Heart left ventricle (tissue), 16 donors: ENCODE results near the gene FGD3. TPM values are rescaled to one million over a fixed set of nuclear protein-coding genes. Genes with fewer than 3 reads are reported as not detected.

Source experiments
- ATAC-seq, 4 donors: fragments of 200-7000 bp; cut with Tn5 transposase; one replicate each; pipeline ENCODE4 v1.9.1; 2020 to 2022; ENCODE audit warnings: moderate library complexity in 4 of 4, mild to moderate bottlenecking in 3 of 4, moderate number of reproducible peaks in 1 of 4
- DNase-seq, 5 donors: peaks; one replicate each; pipeline ENCODE4 v3.0.0-alpha.2; 2020
- H3K27ac ChIP-seq, 12 donors: fragments of 200-600 bp; sonication (generic) in 4 of 12; one replicate each; pipeline versions ENCODE4 v1.5.0 to v1.8.0; 2016 to 2022; ENCODE audit warnings: mild to moderate bottlenecking in 2 of 12
- H3K27me3 ChIP-seq, 9 donors: fragments of 200-600 bp; sonication (generic) in 2 of 9; one replicate each; pipeline versions ENCODE4 v1.5.1 to v1.8.0; 2016 to 2022; ENCODE audit warnings: mild to moderate bottlenecking in 3 of 9
- H3K36me3 ChIP-seq, 9 donors: fragments of 200-600 bp; sonication (generic) in 2 of 9; one replicate each; pipeline versions ENCODE4 v1.5.0 to v1.8.0; 2018 to 2022; ENCODE audit warnings: mild to moderate bottlenecking in 2 of 9
- H3K4me1 ChIP-seq, 12 donors: fragments of 200-600 bp; sonication (generic) in 4 of 12; one replicate each; pipeline versions ENCODE4 v1.5.0 to v1.8.0; 2016 to 2022; ENCODE audit warnings: mild to moderate bottlenecking in 3 of 12
- H3K4me3 ChIP-seq, 12 donors: fragments of 200-600 bp; sonication (generic) in 4 of 12; one replicate each; pipeline versions ENCODE4 v1.5.0 to v1.8.0; 2017 to 2022; ENCODE audit warnings: mild to moderate bottlenecking in 9 of 12, moderate library complexity in 4 of 12
- H3K9me3 ChIP-seq, 12 donors: fragments of 200-600 bp; sonication (generic) in 4 of 12; one replicate each; pipeline versions ENCODE4 v1.5.0 to v1.8.0; 2016 to 2022; ENCODE audit warnings: mild to moderate bottlenecking in 1 of 12
- POLR2A ChIP-seq, 2 donors: fragments of 450-650 bp; IDR thresholded peaks; one replicate each; pipeline ENCODE4 v1.6.1; 2017; ENCODE audit warnings: antibody characterized with exemption in 2 of 2, mild to moderate bottlenecking in 2 of 2, moderate library complexity in 2 of 2
- WGBS, 4 donors: extraction: QIAGEN DNeasy Blood & Tissue Kit in 2 of 4; methylation state at CpG; one replicate each; pipeline versions ENCODE4 v1.1.5 to v1.1.7; 2013 to 2018; 5-methylcytosine and 5-hydroxymethylcytosine counted together
- intact Hi-C, 10 donors: fragments of 100-400 bp; cut with DNase I; formaldehyde crosslinking; loops; one replicate each; pipeline versions ENCODE4 v1.11.1 to v1.14.2; 2022
- polyA plus RNA-seq, 2 donors: library from polyadenylated mRNA; stranded (reverse); fragments of 200-250 nt; gene quantifications; one replicate each; pipeline ENCODE4 v1.2.3, GENCODE V29; 2013
- total RNA-seq, 9 donors: library from RNA; depleted of rRNA in 2 of 9; stranded (reverse); fragments of >200 nt in 2 of 9; fragmentation: NEBNext Ultra II Directional in 3 of 9; extraction: Animal tissue kit (Norgen Biotek cat#: 25700) in 3 of 9; gene quantifications; one replicate each; pipeline versions ENCODE4 v1.1.0 to v1.2.4, GENCODE V29; 2016 to 2023
- TF ChIP-seq, protein P1 (sequence below), 12 donors: fragments of 200-600 bp; sonication (generic) in 4 of 12; IDR thresholded peaks; one replicate each; pipeline versions ENCODE4 v1.5.0 to v1.8.0; 2018 to 2022; ENCODE audit warnings: antibody characterized with exemption in 12 of 12, mild to moderate bottlenecking in 5 of 12
- donor health status: ischemic (EF 13 %, LVEDD 7.1; RV severe dilation, severe dysfunction).
- donor health status: healthy with polysubstance abuse.
- donor health status: DM: no; HTN: yes; CAD: no.
- donor health status: DM: no; HTN: no; CAD: no.
- donor health status: ischemic (EF 25% LVEDD 6.9; RV normal size, moderate dysfunction).
- donor health status: ischemic (EF 25% LVEDD 5.7; RV mildly dilated, moderate dysfunction).
- donor health status: healthy.
- donor health status: DM: yes; HTN: yes; CAD: no.
- donor health status: ischemic (EF 35%, LVEDD 5.7; RV mildly dilated, moderate dysfunction).
- donor health status: nonischemic (EF 11% LVEDD 7.7; RV severe dilation, severe dysfunction).
- donor health status: DM: yes; HTN: yes; CAD: no.
- donor health status: PGD.
- donor health status: ischemic (EF 29% LVEDD 5.4; RV normal size, mild dysfunction).
- donor health status: nonischemic (EF 23%, LVEDD 6.1; RV moderate dilation, normal function).

The FGD3 gene
- total and polyA plus RNA-seq, 11 donors = 1.2 to 11.2 (median 1.8) TPM

DNA sequence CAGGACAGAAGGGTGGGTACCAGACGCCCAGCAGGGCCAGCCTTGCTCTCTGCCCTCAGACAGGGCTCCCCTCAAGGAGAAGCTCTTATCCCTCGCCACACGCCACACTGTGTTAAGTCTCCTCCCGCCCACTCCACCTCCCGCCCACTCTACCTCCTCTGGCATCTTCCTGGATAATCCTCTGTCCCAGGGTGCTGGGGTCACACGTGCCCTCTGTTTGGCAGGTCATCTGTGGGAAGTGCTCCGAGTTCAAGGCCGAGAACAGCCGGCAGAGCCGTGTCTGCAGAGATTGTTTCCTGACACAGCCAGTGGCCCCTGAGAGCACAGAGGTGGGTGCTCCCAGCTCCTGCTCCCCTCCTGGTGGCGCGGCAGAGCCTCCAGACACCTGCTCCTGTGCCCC is 85.2 kb downstream of the FGD3 start:
- no peak for DNase-seq
- no peak overlapping the region for H3K4me3 ChIP-seq
- H3K9me3 ChIP-seq = no peaks in the 10 kb centered on the region
- TF ChIP-seq, protein P1, sequence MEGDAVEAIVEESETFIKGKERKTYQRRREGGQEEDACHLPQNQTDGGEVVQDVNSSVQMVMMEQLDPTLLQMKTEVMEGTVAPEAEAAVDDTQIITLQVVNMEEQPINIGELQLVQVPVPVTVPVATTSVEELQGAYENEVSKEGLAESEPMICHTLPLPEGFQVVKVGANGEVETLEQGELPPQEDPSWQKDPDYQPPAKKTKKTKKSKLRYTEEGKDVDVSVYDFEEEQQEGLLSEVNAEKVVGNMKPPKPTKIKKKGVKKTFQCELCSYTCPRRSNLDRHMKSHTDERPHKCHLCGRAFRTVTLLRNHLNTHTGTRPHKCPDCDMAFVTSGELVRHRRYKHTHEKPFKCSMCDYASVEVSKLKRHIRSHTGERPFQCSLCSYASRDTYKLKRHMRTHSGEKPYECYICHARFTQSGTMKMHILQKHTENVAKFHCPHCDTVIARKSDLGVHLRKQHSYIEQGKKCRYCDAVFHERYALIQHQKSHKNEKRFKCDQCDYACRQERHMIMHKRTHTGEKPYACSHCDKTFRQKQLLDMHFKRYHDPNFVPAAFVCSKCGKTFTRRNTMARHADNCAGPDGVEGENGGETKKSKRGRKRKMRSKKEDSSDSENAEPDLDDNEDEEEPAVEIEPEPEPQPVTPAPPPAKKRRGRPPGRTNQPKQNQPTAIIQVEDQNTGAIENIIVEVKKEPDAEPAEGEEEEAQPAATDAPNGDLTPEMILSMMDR (IDR thresholded peaks at IDR 0.05) = no peak
- TF ChIP-seq POLR2A (IDR thresholded peaks at IDR 0.05) = no peak
- ATAC-seq = no peak
- H3K36me3 ChIP-seq = peaks cover 0 to 36% (median 0%) of the 10 kb centered on the region in 9 donors
- no peak overlapping the region for H3K27ac ChIP-seq
- H3K27me3 ChIP-seq = no peaks in the 10 kb centered on the region
- WGBS, 4 donors = 76 to 84% (median 81%) methylated on average over 8 to 12 of the region's 12 CpGs
- H3K4me1 ChIP-seq = peaks cover 0 to 49% (median 0%) of the 10 kb centered on the region in 12 donors
- intact Hi-C loops = no loop called here

DNA sequence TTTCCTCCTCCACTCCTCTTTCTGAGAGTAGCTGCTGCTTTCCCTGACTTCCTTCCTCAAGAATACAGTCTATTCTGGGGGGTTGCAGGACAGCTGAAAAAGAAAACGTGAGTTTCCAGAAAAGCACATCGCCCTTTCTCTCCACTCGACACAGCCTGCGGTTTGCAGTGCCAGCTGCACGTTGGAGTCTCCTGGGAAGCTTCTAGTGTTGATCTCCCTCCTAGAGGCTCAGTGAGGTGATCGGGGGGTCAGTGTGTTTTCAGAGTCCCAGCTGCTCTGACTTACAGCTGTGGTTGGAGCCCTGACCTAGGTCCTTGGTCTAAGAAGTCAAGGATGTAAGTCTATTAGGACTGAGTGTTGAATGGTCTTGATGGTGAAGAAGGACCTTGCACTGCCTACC is 86.2 kb downstream of the FGD3 start:
- intact Hi-C loops = no loop called here
- H3K36me3 ChIP-seq = peaks cover 0 to 36% (median 0%) of the 10 kb centered on the region in 9 donors
- peaks cover 0 to 49% (median 0%) of the 10 kb centered on the region in 12 donors for H3K4me1 ChIP-seq
- H3K9me3 ChIP-seq = no peaks in the 10 kb centered on the region
- DNase-seq = no peak
- no peak overlapping the region for H3K4me3 ChIP-seq
- TF ChIP-seq POLR2A (IDR thresholded peaks at IDR 0.05) = no peak
- TF ChIP-seq, protein P1 (IDR thresholded peaks at IDR 0.05) = no peak
- H3K27ac ChIP-seq = no peak overlapping the region
- WGBS, 4 donors = 49 to 56% (median 53%) methylated on average over 6 of the region's 6 CpGs
- ATAC-seq = no peak
- H3K27me3 ChIP-seq = no peaks in the 10 kb centered on the region

- no peaks in the 10 kb centered on the region for H3K9me3 ChIP-seq
- 88 to 100% (median 91%) methylated on average over 1 to 19 of the region's 19 CpGs for WGBS, 4 donors
- H3K27me3 ChIP-seq = no peaks in the 10 kb centered on the region
- ATAC-seq = no peak
- H3K4me1 ChIP-seq = peaks cover 0 to 37% (median 0%) of the 10 kb centered on the region in 12 donors
- H3K27ac ChIP-seq = no peak overlapping the region
- DNase-seq = no peak
- no peak overlapping the region for H3K4me3 ChIP-seq
- intact Hi-C loops = loop anchor here in 1 of 10 donors (2.0 kb wide), 1 partner anchor 40 kb away; no protein-coding TSS in a partner anchor
- peaks cover 0 to 29% (median 0%) of the 10 kb centered on the region in 9 donors for H3K36me3 ChIP-seq
- no peak for TF ChIP-seq POLR2A (IDR thresholded peaks at IDR 0.05)
- TF ChIP-seq, protein P1 (IDR thresholded peaks at IDR 0.05) = no peak
These were observed 87.9 kb downstream of the FGD3 start for GRCh38 chr9:93035106-93035660.

- peaks cover 0 to 27% (median 0%) of the 10 kb centered on the region in 9 donors for H3K36me3 ChIP-seq
- H3K4me1 ChIP-seq = peaks cover 0 to 39% (median 0%) of the 10 kb centered on the region in 12 donors
- TF ChIP-seq, protein P1 (IDR thresholded peaks at IDR 0.05) = no peak
- no peak for TF ChIP-seq POLR2A (IDR thresholded peaks at IDR 0.05)
- DNase-seq (no peak), ATAC-seq (no peak)
- H3K27me3 ChIP-seq = no peaks in the 10 kb centered on the region
- no peak overlapping the region for H3K27ac ChIP-seq
- 75 to 84% (median 80%) methylated on average over 10 to 13 of the region's 13 CpGs for WGBS, 4 donors
- no peak overlapping the region for H3K4me3 ChIP-seq
- intact Hi-C loops = loop anchor here in 1 of 10 donors (2.0 kb wide), 1 partner anchor 39 kb away; no protein-coding TSS in a partner anchor
- H3K9me3 ChIP-seq = no peaks in the 10 kb centered on the region
These were observed 88.6 kb downstream of the FGD3 start for GRCh38 chr9:93035821-93036351.
